ENCODE data around the gene MPPED1.

MPPED1 gene

GRCh38 chr22:43487311-43488030 is 75.7 kb downstream of the MPPED1 start:
- Histone ChIP-seq H3K27ac (ENCODE audit: low read depth, low read length) (no peak overlapping the region), H2AFZ (ENCODE audit: low read depth, low read length, severe bottlenecking) (no peak overlapping the region), H3K4me2 (ENCODE audit: low read depth, low read length, poor library complexity, severe bottlenecking) (no peak overlapping the region), H3K79me2 (ENCODE audit: insufficient read depth, low read length) (no peaks in the 10 kb centered on the region), H3K27me3 (ENCODE audit: low read length) (no peaks in the 10 kb centered on the region), H3K9me3 (ENCODE audit: insufficient read depth, low read length) (no peaks in the 10 kb centered on the region), H3F3A (ENCODE audit: insufficient read depth) (no peaks in the 10 kb centered on the region), H4K20me1 (ENCODE audit: low read depth, low read length) (no peaks in the 10 kb centered on the region), H3K4me3 (ENCODE audit: insufficient read depth, low read length, poor library complexity, severe bottlenecking) (no peak overlapping the region), H3K36me3 (ENCODE audit: low read length) (no peaks in the 10 kb centered on the region), H3K9ac (ENCODE audit: low read length) (no peak overlapping the region), H3K9me2 (replicated peaks; ENCODE audit: insufficient read depth, low read length) (no peaks in the 10 kb centered on the region)
- TF ChIP-seq CTCF (IDR thresholded peaks at IDR 0.05; ENCODE audit: insufficient read depth, low read length, poor library complexity, severe bottlenecking) (no peak), EZH2phosphoT487 (conservative IDR thresholded peaks at IDR 0.05; ENCODE audit: low read length) (no peak)

- H3F3A ChIP-seq (ENCODE audit: insufficient read depth) = no peaks in the 10 kb centered on the region
- TF ChIP-seq EZH2phosphoT487 (conservative IDR thresholded peaks at IDR 0.05; ENCODE audit: low read length) (no peak), CTCF (IDR thresholded peaks at IDR 0.05; ENCODE audit: insufficient read depth, low read length, poor library complexity, severe bottlenecking) (no peak)
- H3K27me3 ChIP-seq (ENCODE audit: low read length) = no peaks in the 10 kb centered on the region
Observed at GRCh38 chr22:43488031-43488866, 76.4 kb downstream of the MPPED1 start.

GRCh38 chr22:43488937-43489336 is 77.1 kb downstream of the MPPED1 start:
- H3K79me2 ChIP-seq (ENCODE audit: insufficient read depth, low read length) = no peaks in the 10 kb centered on the region
- H3K27me3 ChIP-seq (ENCODE audit: low read length) = no peaks in the 10 kb centered on the region
- TF ChIP-seq CTCF (IDR thresholded peaks at IDR 0.05; ENCODE audit: insufficient read depth, low read length, poor library complexity, severe bottlenecking) = no peak
- no peak for TF ChIP-seq EZH2phosphoT487 (conservative IDR thresholded peaks at IDR 0.05; ENCODE audit: low read length)

More at GRCh38 chr22:43488031-43488866, 76.4 kb downstream of the MPPED1 start:
- Histone ChIP-seq H3K27ac (ENCODE audit: low read depth, low read length) (no peak overlapping the region), H3K36me3 (ENCODE audit: low read length) (no peaks in the 10 kb centered on the region), H2AFZ (ENCODE audit: low read depth, low read length, severe bottlenecking) (no peak overlapping the region), H4K20me1 (ENCODE audit: low read depth, low read length) (no peaks in the 10 kb centered on the region), H3K9ac (ENCODE audit: low read length) (no peak overlapping the region), H3K9me3 (ENCODE audit: insufficient read depth, low read length) (no peaks in the 10 kb centered on the region), H3K9me2 (replicated peaks; ENCODE audit: insufficient read depth, low read length) (no peaks in the 10 kb centered on the region), H3K4me3 (ENCODE audit: insufficient read depth, low read length, poor library complexity, severe bottlenecking) (no peak overlapping the region), H3K79me2 (ENCODE audit: insufficient read depth, low read length) (no peaks in the 10 kb centered on the region), H3K4me2 (ENCODE audit: low read depth, low read length, poor library complexity, severe bottlenecking) (no peak overlapping the region)

More at GRCh38 chr22:43488937-43489336, 77.1 kb downstream of the MPPED1 start:
- H3F3A ChIP-seq (ENCODE audit: insufficient read depth) = no peaks in the 10 kb centered on the region
- H3K4me3 ChIP-seq (ENCODE audit: insufficient read depth, low read length, poor library complexity, severe bottlenecking) = no peak overlapping the region
- no peaks in the 10 kb centered on the region for H3K36me3 ChIP-seq (ENCODE audit: low read length)
- H3K9ac ChIP-seq (ENCODE audit: low read length) = no peak overlapping the region
- no peak overlapping the region for H3K4me2 ChIP-seq (ENCODE audit: low read depth, low read length, poor library complexity, severe bottlenecking)
- no peak overlapping the region for H3K27ac ChIP-seq (ENCODE audit: low read depth, low read length)
- H3K9me3 ChIP-seq (ENCODE audit: insufficient read depth, low read length) = no peaks in the 10 kb centered on the region
- no peaks in the 10 kb centered on the region for H3K9me2 ChIP-seq (replicated peaks; ENCODE audit: insufficient read depth, low read length)
- no peaks in the 10 kb centered on the region for H4K20me1 ChIP-seq (ENCODE audit: low read depth, low read length)
- H2AFZ ChIP-seq (ENCODE audit: low read depth, low read length, severe bottlenecking) = no peak overlapping the region

All from SU-DHL-6 (cell line).